GM19467 (cell line): ENCODE results near the gene TMEM87B.

Experiments used
- ATAC-seq: cut with Tn5 transposase; IDR thresholded peaks from one replicate; pipeline ENCODE4 v1.9.1; 2021; ENCODE audit warnings: mild to moderate bottlenecking, moderate library complexity; ENCODE audit not compliant: unreplicated experiment

The TMEM87B gene, protein sequence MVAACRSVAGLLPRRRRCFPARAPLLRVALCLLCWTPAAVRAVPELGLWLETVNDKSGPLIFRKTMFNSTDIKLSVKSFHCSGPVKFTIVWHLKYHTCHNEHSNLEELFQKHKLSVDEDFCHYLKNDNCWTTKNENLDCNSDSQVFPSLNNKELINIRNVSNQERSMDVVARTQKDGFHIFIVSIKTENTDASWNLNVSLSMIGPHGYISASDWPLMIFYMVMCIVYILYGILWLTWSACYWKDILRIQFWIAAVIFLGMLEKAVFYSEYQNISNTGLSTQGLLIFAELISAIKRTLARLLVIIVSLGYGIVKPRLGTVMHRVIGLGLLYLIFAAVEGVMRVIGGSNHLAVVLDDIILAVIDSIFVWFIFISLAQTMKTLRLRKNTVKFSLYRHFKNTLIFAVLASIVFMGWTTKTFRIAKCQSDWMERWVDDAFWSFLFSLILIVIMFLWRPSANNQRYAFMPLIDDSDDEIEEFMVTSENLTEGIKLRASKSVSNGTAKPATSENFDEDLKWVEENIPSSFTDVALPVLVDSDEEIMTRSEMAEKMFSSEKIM

DNA sequence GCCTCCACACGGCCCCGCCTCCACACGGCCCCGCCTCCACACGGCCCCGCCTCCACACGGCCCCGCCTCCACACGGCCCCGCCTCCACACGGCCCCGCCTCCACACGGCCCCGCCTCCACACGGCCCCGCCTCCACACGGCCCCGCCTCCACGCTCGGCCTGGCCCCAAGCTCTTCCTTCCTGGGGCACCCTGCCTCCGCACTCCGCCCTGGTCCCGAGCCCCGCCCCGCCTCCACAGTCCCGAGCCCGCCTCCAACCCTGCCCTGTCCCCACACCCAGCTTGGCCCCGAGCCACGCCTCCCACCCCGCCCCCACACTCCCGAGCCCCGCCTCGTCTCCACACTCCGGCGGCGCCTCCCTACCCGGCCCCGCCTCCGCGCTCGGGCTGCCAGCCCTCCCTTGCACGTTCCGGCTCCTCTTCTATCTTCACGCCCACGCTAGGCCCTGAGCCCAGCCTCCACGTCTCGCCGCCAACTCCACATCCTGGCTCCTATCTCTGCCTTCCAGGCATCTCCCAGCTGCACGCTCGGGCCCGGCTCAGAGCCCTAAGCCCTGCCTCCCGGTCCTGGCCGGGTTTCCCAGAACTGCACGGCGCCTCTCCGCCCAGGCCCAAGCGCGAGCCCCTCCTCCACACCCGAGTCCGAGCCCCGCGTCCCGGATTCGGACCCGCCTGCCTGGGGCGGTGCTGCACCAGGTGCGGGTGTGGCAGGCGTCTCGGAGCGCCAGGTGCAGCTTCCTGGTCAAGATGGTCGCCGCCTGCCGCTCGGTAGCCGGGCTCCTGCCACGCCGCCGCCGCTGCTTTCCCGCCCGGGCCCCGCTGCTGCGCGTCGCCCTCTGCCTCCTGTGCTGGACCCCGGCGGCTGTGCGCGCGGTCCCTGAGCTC lies at the start of gene TMEM87B:
Gene TMEM87B (plus strand): TSS at position 423 of the 883 bp plus-strand sequence. CDS start 323 bp downstream, at position 746.
- ATAC-seq: peak; percentile 61

DNA sequence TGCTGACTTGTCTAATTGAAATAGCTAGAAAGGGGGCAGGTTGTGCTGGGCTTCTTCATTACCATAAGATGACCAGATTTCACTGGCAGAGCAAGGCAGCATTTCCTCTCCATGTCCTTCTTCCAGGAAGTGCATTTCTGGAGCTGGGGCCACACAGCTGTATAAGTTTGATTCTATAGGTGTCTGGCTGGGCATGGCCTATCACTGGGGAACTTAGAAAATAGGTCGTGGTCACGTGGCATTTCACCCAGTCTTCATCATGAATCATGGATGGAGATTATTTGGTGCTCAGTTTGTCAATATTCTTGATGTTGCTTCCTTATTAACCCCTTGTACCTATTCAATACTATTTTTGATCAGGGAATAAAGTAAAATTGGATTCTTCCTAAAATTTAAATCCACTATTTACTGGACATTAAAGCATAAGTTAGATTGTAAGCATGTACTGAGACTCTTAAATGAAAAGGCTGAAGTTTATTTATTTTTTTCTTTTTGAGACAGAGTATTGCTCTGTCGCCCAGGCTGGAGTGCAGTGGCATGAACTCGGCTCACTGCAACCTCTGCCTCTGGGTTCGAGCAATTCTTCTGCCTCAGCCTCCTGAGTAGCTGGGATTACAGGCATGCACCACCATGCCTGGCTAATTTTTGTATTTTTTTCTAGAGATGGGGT lies 49.5 kb upstream of the TMEM87B start:
- no peak for ATAC-seq

DNA sequence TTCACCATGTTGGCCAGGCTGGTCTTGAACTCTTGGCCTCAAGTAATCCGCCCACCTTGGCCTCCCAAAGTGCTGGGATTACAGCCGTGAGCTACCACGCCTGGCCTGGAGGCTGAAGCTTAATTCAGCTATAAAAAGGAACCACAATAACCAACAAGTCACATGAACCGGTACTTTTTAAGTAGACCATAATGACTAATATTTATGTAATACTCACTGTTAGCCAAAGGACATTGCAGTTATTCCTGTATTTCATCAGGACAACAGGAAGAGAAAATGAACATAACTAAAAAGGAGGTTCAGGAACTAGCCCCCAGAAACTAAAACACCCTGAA lies 49.0 kb upstream of the TMEM87B start:
- ATAC-seq: no peak

DNA sequence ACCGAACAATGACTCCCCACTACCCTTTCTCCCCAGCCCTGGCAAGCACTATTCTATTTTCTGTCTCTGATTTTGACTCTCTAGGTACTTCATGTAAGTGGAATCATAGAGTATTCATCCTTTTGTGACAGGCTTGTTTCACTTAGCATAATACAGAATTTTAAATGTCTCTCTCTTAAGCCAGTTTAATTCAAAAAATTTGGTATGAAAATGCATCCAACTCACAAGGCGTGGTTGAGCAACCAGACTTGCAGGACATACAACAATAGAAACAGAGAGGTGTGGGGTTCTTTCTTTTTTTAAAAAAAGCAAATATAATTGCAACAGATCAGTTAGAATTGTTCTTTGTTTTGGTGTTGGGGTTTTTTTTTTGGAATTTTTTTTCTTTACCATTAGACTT lies 47.6 kb upstream of the TMEM87B start:
- ATAC-seq: no peak

DNA sequence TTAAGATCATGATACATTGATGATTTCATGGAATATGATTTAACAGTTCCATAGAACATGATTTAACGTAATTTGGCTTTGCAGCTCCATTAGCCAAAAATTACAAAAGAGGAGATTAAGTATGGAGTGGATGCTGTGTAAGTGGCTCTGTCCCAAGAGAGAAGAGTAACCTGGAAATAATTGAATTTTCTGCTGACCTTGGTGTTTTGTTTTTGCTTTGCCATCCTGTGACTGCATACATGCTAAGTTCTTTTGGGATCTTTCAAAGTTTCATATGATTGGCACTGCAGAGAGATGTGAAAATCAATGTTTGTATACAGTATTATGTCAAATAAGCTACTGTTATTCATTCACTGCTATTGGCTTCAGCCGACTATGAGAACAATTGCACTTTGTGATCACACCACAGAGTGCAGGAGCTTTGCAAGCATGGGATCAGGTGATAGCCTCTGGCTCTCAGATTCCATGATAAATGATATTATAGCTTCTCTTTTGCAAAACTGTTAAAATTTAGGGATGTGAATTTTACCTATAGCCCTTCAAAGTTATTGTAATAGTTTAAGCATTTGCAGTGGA lies 46.1 kb upstream of the TMEM87B start:
- no peak for ATAC-seq

DNA sequence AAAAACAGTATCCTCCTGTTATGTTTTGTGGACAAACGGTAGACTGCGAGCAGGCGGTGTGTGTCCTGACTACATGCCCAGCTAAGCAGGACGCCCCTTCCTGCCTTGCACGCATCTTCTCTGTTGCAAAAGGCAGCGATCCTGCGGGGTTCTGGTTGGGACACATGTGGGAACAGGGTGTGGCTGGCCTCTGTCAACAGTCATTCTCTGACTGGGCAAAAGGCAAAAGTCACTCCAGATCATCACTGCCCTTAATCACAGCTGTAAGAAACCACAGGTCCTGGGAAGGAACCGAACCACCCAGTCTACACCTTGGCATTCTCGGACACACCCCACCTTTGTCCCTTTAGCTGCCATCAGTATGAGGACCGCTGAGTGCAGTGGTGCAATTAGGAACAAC lies 44.3 kb upstream of the TMEM87B start:
- ATAC-seq: no peak

DNA sequence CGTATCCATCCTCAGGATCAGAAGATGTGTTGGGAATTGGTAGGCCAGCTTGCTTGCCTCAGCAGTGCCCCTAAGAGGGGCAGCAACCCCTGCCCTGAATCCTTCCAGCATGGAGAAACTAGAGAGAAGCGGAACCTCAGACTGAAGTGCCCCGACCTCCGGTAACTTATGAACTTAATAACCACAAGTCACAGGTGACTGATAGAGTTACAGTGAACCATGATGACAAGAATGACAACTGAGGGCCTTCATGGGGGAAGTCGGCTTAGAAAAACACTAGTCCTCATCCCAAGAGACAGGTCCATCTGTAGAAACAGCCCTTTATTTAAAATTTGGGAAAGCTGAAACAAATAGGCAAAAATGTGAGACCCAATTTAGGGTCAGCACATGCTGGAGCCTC lies 42.5 kb upstream of the TMEM87B start:
- no peak for ATAC-seq

DNA sequence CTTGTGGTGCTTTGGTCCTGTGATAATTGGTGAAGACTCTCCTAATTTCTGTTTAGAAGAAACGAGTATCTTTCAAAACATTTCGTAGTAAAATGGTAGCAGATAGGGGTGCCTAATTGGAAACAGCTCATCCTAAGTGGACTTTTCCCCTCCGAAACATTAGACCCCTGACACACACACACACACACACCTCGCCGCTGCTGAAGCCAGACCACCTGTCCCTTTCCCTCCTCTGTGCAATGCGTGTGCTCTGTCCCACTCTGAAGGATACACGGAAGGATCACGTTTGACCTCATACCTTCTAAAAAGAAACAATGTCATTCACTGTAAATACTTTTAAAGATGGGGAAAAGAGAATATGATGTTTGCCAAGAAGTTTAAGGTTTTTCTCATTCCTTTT lies 36.2 kb upstream of the TMEM87B start:
- ATAC-seq: no peak

DNA sequence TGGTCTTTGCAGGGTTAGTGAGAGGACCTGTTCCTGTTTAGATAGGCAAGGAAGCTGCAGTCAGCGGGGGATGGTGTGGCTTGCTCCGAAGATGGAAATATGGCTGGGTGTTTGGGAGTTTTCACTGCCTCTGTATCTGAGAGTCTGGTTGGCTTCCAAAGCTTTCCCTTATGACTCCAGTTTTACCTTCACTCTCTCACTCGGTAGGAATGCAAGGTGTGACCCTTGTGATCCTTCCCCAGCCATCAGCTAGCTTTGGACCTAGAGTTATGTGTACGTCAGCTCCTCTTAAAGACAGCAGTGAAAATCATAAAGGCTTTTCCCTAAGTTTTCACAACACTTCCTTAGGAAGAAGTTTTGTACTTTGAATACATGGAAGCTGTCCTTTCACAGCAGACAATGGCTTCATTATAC lies 35.5 kb upstream of the TMEM87B start:
- ATAC-seq: no peak

DNA sequence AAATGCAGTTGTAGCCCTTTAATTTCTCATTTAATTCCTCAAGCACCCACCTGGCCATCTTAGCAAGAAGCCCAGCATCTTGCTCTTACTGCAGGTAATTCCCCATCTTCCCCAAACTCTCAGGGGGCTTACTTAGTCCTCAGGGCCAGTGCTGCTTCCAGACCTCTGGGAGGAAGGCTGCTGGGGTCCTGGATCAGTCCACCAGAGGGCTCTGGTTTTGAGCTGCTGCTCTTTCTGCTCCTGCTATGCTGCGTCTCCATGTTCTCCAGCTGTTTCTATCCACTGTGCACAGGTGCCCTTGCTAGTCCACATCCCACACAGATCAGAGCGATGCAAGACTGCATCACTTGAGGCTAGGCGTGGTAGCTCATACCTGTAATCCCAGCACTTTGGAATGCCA lies 34.5 kb upstream of the TMEM87B start:
- ATAC-seq: no peak

DNA sequence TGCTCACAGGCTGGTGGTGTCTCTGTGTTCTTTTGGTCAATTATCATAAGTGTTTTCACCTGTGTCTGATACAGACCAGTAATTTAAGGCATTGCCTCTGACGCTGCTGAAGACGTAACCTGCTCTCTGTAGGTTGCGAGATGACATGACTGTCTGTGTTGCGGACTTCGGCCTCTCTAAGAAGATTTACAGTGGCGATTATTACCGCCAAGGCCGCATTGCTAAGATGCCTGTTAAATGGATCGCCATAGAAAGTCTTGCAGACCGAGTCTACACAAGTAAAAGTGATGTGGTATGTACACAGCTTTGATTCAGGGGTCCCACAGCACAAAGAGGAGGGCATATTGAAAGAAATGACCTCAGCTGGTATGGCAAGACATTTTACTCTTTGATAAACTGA lies 33.8 kb upstream of the TMEM87B start:
- ATAC-seq: no peak

DNA sequence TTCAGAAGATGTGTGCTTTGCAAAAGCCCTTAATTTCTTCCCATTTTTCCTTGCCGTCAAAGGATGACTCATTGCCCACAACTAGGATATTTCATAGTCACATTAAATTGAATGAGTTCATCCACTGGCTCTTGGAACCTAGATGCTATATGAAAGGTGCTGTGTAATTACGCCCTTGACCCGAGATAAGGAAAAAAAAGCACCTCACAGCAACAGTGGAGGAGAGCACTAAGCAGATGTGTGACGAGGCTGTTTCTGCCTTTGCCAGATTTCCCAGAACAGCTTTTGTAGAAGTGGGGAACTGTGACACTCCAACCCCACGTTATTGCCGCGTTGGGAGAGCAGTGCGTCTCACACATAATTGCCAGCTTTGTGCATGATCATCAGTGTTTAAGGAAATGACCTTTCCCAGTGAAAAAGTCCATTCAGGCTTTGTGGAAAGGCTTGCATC lies 33.3 kb upstream of the TMEM87B start:
- ATAC-seq: no peak

DNA sequence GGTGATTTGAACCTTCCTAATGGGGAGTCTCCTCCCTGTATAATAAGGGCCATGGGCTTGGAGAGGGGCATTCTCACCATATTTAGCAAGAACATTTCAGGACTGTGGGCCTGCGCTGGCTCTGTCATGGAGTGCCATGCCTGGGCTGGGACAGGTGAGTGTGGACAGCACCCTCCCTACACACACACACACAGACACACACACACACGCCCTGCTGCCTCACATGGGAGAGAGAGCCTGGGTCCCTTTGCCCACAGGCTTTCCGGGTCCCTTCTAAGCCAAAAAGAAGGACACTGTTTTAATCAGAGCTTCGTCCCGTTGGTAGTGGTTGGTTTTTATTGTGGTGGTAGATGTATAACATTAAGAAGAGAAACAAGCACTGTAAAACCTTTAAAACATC lies 31.4 kb upstream of the TMEM87B start:
- ATAC-seq: no peak

DNA sequence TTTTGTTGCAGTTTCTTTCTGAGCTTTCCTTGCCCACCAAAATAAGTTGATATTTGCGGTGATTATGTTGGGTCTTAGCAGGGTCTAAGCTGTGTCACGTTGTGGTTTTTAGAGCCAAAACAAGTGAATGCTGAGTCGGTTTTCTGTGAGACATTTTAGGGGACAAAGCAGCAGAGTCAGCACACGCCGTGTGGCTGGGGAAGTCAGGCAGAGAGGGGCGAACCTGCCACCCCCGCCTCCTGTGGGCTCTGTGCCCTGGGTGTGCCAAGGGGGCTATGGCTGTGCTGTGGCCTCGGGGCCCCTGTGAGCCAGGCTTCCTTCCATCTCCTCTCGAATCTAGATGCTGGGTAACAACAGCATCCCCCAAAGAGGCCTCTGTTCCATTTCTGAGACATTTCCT lies 30.8 kb upstream of the TMEM87B start:
- ATAC-seq: no peak

DNA sequence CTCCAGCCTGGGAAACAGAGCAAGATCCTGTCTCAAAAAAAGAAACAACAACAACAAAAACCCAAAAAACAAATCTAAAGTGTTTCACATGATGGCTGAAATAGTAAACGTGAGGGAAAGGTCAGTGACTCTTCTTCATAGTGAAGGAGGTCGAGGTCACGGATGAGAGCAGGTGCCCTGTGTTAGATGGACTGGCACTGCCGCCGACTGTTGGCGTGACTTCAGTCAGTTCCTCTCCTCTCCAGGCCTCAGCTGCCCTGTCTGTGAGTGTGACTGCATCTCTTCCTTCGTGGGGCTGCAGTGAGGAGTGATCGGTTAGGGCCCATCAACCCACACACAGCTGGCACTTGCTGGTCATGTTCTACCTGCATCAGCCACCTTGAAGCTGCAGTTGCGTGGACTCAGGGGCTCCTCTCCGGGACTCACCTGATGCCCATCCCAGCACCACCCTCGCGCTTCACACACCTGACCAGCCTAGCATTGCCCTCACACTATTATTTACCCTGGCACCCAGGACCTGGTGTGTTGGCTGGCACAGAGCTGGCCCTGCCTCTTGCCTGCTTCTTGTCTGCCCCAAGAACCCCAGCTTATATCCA lies 30.1 kb upstream of the TMEM87B start:
- ATAC-seq: no peak

DNA sequence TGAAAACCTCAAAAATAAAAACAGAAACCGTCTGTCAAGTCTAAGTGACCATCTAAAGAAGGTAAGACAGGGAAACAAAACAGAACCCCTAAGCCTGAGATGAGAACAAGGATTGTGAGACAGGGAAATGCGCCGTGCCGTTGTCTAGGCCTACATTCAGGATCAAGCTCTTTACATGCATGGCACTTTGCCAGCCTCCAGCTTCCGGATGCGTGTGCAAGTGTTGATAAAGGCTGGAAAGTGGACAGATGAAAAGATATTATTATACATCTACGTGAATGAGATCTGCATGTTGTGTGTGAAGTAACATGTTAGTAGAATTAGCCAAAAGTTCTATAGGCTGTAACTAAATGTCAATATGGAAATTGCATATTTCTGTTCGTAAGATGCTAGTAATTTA lies 28.6 kb upstream of the TMEM87B start:
- ATAC-seq: no peak

DNA sequence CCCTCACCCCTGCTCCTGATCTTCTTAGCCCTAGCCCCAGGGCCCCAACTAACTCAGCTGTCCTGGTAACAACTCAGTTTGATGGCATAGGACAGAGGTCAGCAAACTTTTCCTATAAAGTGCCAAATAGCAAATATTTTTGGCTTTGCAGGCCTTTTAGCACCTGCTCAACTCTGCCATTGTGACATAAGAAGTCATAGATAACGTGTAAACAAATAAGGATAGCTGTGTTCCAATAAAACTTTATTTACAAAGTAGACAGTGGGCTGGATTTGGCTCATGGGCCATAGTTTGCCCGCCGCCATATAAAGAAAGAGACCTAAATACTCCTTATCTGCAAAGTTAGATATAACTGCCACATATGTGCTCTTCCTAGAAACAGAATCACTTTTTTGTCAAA lies 27.3 kb upstream of the TMEM87B start:
- ATAC-seq: no peak

DNA sequence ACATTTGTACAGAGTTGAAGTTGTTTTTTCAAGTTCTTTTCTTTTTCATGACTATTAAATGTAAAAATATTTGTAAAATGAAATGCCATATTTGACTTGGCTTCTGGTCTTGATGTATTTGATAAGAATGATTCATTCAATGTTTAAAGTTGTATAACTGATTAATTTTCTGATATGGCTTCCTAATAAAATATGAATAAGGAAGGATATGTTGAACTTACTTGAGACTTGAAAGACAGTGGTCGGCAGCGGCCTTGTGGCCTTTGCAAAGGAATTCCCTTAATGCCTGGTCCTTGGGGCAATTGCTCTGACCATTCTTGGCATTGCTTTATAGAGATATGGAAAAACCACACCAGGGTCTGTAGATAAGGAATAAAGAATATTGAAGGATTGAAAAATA lies 25.9 kb upstream of the TMEM87B start:
- no peak for ATAC-seq

DNA sequence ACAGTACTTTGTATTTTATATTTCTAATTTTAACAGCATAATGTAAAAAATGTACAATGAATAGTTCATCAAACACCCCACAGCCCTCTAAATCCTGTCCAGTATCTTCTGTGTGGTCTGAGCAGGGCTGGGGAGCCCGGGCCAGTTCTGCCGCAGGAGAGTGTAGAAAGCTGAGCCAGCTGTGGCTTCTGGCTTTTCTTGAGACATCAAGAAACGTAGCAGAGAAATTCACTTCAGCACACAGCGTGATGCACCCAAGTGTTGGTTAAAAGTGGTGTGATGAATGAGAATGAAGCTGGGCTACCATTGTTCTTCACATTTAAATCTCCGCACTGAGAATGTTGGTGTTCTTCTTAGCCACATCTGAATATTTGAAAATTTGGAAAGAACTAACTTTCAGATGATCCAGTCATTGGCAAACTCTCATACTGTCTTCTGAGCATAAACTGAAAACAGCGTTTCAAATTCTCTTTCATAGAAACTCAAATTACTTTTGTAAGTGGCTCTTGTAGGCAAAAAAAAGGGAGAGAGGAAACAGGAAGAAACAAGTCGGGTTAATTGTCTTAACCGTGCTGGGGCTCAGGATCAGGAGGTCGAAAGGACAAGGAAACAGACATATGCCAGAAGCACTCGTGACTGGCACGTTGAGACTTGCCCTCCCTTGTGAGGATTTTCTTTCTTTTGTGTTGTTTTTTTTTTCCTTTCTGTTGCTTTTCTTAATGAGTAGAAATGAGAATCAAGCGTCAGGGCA lies 23.4 kb upstream of the TMEM87B start:
- no peak for ATAC-seq

DNA sequence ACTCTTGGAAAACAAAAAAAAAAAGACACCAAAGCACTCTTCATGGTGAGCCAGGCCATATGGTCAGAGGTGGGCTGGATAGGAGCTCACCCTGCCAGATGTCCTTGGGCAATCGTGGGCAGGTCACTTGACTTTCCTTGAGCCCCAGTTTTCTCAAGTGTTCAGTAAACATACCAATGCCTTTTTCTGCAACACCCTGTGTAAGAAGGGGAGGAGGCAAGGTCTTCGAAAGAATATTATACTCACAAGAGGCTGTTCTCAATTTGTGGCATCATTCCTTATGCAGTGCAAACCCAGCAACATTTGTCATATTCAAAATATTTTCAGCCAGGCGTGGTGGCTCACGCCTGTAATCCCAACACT lies 22.9 kb upstream of the TMEM87B start:
- no peak for ATAC-seq
